ENCODE data around the gene FGF19.

- TF ChIP-seq YY1 (IDR thresholded peaks at IDR 0.05; ENCODE audit: low read depth) (0 out of 2 replicates have a peak, but pooled peaks have one; percentile 2), RAD21 (IDR thresholded peaks at IDR 0.05; ENCODE audit: low read depth) (no peak), MAX (IDR thresholded peaks at IDR 0.05) (no peak), EP300 (IDR thresholded peaks at IDR 0.05; ENCODE audit: borderline replicate concordance) (no peak), CREB1 (IDR thresholded peaks at IDR 0.05; ENCODE audit: low read depth) (no peak), TEAD4 (IDR thresholded peaks at IDR 0.05) (no peak), CEBPB (IDR thresholded peaks at IDR 0.05) (no peak), FOXM1 (IDR thresholded peaks at IDR 0.05; ENCODE audit: borderline replicate concordance, low read depth) (no peak), TCF12 (IDR thresholded peaks at IDR 0.05; ENCODE audit: low read depth) (no peak), TAF1 (IDR thresholded peaks at IDR 0.05; ENCODE audit: low read depth) (no peak), NFIC (IDR thresholded peaks at IDR 0.05) (no peak)
- TF ChIP-seq, protein P1, sequence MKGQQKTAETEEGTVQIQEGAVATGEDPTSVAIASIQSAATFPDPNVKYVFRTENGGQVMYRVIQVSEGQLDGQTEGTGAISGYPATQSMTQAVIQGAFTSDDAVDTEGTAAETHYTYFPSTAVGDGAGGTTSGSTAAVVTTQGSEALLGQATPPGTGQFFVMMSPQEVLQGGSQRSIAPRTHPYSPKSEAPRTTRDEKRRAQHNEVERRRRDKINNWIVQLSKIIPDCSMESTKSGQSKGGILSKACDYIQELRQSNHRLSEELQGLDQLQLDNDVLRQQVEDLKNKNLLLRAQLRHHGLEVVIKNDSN (IDR thresholded peaks at IDR 0.05) = no peak
- TF ChIP-seq, protein P2, sequence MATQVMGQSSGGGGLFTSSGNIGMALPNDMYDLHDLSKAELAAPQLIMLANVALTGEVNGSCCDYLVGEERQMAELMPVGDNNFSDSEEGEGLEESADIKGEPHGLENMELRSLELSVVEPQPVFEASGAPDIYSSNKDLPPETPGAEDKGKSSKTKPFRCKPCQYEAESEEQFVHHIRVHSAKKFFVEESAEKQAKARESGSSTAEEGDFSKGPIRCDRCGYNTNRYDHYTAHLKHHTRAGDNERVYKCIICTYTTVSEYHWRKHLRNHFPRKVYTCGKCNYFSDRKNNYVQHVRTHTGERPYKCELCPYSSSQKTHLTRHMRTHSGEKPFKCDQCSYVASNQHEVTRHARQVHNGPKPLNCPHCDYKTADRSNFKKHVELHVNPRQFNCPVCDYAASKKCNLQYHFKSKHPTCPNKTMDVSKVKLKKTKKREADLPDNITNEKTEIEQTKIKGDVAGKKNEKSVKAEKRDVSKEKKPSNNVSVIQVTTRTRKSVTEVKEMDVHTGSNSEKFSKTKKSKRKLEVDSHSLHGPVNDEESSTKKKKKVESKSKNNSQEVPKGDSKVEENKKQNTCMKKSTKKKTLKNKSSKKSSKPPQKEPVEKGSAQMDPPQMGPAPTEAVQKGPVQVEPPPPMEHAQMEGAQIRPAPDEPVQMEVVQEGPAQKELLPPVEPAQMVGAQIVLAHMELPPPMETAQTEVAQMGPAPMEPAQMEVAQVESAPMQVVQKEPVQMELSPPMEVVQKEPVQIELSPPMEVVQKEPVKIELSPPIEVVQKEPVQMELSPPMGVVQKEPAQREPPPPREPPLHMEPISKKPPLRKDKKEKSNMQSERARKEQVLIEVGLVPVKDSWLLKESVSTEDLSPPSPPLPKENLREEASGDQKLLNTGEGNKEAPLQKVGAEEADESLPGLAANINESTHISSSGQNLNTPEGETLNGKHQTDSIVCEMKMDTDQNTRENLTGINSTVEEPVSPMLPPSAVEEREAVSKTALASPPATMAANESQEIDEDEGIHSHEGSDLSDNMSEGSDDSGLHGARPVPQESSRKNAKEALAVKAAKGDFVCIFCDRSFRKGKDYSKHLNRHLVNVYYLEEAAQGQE (IDR thresholded peaks at IDR 0.05; ENCODE audit: low read depth) = no peak
Measured at GRCh38 chr11:69655479-69656428, 48.1 kb downstream of the FGF19 start.

Data from Ishikawa (cell line).